Vagina (tissue), 2 donors: ENCODE results near the gene RABGAP1L. TPM values are rescaled to one million over a fixed set of nuclear protein-coding genes. Genes with fewer than 3 reads are reported as not detected.

Source experiments
- DNase-seq, 2 donors: peaks; one replicate each; pipeline ENCODE4 v3.0.0-alpha.2; 2017; ENCODE audit errors: extremely low spot score in 2 of 2
- H3K27ac ChIP-seq: fragments of 200-600 bp; sonication (generic); one replicate; pipeline ENCODE4 v1.5.1; 2019
- H3K27me3 ChIP-seq: fragments of 200-600 bp; sonication (generic); one replicate; pipeline ENCODE4 v1.5.1; 2019
- H3K36me3 ChIP-seq, 2 donors: fragments of 200-600 bp; sonication (generic); one replicate each; pipeline ENCODE4 v1.5.1; 2017 to 2019
- H3K4me1 ChIP-seq: fragments of 200-600 bp; sonication (generic); one replicate; pipeline ENCODE4 v1.5.1; 2019
- H3K4me3 ChIP-seq, 2 donors: fragments of 200-600 bp; sonication (generic); 1 replicate in 1 of 2; 2 replicates in 1 of 2; pipeline ENCODE4 v1.5.1; 2016 to 2019
- H3K9me3 ChIP-seq: fragments of 200-600 bp; sonication (generic); one replicate; pipeline ENCODE4 v1.5.1; 2019
- POLR2A ChIP-seq, 2 donors: fragments of 450-650 bp; IDR thresholded peaks; one replicate each; pipeline ENCODE4 v1.6.1; 2017; ENCODE audit warnings: antibody characterized with exemption in 2 of 2, mild to moderate bottlenecking in 2 of 2, moderate library complexity in 2 of 2
- POLR2AphosphoS5 ChIP-seq, 2 donors: sonication (generic); formaldehyde crosslinking; IDR thresholded peaks; one replicate each; pipeline ENCODE4 v1.9.0; 2017; ENCODE audit warnings: antibody characterized with exemption in 2 of 2, mild to moderate bottlenecking in 2 of 2, low read depth in 1 of 2; ENCODE audit not compliant: insufficient read depth in 1 of 2
- intact Hi-C: fragments of 100-400 bp; cut with DNase I; formaldehyde crosslinking; loops from one replicate; pipeline ENCODE4 v1.15.1; 2023
- total RNA-seq: library from RNA; depleted of rRNA; stranded (reverse); fragments of >200 nt; gene quantifications from one replicate; pipeline ENCODE4 v1.2.3, GENCODE V29; 2016
- TF ChIP-seq, protein P1 (sequence below), 3 experiments: fragments of 450-650 bp in 2 of 3; fragments of 200-600 bp in 1 of 3; sonication (generic) in 1 of 3; IDR thresholded peaks; one replicate each; pipeline ENCODE4 v1.5.1; 2017 to 2019; ENCODE audit warnings: antibody characterized with exemption in 3 of 3, mild to moderate bottlenecking in 2 of 3, moderate library complexity in 2 of 3

Gene RABGAP1L
- total RNA-seq, 1 donor from 2014 or later: 40.0 TPM

DNA sequence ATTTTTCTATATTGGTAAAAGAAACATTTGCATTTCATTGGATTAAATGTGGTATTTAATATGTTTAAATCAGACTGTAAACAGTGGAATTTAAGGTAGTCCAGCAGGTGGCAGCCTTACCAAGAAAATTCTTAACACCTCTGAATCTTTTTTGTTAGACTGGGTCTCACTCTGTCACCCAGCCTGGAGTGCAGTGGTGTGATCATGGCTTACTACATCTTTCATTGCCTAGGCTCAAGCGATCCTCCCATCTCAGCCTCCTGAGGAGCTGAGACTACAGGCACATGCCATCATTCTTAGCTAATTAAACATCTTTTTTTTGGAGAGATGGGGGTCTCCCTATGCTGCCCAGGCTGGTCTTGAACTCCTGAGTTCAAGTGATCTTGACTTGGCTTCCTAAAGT is 98.8 kb downstream of the RABGAP1L start:
- Histone ChIP-seq H3K4me1 (no peaks in the 10 kb centered on the region), H3K27me3 (no peaks in the 10 kb centered on the region), H3K27ac (no peak overlapping the region), H3K4me3 (no peak overlapping the region), H3K36me3 (no peaks in the 10 kb centered on the region), H3K9me3 (no peaks in the 10 kb centered on the region)
- intact Hi-C loops: no loop called here
- no peak for DNase-seq
- no peak for TF ChIP-seq POLR2AphosphoS5 (IDR thresholded peaks at IDR 0.05; ENCODE audit: insufficient read depth in 1 of 2, low read depth in 1 of 2)
- TF ChIP-seq, protein P1, sequence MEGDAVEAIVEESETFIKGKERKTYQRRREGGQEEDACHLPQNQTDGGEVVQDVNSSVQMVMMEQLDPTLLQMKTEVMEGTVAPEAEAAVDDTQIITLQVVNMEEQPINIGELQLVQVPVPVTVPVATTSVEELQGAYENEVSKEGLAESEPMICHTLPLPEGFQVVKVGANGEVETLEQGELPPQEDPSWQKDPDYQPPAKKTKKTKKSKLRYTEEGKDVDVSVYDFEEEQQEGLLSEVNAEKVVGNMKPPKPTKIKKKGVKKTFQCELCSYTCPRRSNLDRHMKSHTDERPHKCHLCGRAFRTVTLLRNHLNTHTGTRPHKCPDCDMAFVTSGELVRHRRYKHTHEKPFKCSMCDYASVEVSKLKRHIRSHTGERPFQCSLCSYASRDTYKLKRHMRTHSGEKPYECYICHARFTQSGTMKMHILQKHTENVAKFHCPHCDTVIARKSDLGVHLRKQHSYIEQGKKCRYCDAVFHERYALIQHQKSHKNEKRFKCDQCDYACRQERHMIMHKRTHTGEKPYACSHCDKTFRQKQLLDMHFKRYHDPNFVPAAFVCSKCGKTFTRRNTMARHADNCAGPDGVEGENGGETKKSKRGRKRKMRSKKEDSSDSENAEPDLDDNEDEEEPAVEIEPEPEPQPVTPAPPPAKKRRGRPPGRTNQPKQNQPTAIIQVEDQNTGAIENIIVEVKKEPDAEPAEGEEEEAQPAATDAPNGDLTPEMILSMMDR (IDR thresholded peaks at IDR 0.05): peak in 1 of 3 experiments; percentile 36
- TF ChIP-seq POLR2A (IDR thresholded peaks at IDR 0.05): no peak

DNA sequence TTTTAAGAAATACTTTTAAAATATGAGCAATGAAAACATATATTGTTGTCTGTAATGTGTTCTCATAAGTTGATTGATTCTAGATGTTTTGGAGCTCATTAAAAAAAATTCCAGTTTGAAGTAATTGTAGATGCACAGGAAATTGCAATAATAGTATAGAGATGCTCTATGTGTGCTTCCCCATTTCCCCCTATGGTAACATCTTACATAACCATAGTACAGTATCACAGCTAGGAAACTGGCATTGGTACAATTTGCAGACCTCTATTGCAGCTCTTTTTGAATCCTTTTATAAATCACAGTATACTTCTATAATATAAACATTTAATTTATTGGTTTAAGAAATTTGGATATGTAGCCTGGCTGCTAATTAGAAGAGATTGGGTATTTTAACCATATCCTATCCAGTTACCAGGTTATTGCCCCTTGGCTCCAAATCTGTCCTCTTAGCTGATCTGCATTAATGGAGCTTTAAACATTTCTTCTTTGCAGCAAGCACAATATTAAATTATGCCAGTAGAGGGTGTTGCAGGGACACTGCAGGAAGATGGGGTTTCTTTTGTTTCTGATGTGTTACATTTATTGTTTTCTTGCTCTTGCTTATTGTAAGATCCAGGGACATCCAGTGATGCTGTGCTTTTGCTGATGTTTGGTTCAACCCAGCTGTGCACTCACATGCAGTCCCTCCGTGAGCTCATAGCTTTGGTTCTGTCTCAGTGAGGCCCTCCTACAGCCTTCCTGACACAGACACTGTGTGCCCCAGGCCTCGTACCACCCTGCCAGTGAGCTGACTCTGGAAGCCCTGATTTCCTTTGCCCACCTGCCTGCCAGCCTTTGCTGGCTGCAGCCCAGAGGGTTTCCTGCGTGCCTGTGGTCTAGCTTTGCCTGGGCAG is 103.3 kb downstream of the RABGAP1L start:
- TF ChIP-seq POLR2AphosphoS5 (IDR thresholded peaks at IDR 0.05; ENCODE audit: insufficient read depth in 1 of 2, low read depth in 1 of 2): no peak
- TF ChIP-seq, protein P1 (IDR thresholded peaks at IDR 0.05): peak; percentile 21 to 65 (median 24)

DNA sequence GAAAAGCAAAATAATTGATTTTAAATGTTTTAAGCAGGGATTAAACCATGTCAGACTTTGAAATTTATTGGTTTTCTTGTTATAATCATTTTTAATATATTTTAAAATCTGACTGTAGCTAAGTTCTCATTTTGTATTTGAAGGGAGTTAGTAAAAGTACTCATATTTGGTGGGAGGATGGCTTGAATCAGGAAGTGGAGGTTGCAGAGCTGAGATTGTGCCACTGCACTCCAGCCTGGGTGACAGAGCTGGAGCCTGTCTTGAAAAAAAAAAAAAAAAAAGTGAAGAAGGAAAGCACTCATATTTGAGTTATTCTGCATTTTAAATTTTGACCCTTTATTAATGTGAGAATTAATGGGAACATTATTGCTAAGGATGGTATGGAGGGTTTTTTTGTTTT is 106.0 kb downstream of the RABGAP1L start:
- TF ChIP-seq POLR2AphosphoS5 (IDR thresholded peaks at IDR 0.05; ENCODE audit: insufficient read depth in 1 of 2, low read depth in 1 of 2) (no peak), POLR2A (IDR thresholded peaks at IDR 0.05) (no peak)
- TF ChIP-seq, protein P1 (IDR thresholded peaks at IDR 0.05): no peak
- DNase-seq: no peak
- intact Hi-C loops: loop anchor here (10.0 kb wide), 1 partner anchor 480 kb away; no protein-coding TSS in a partner anchor
- no peaks in the 10 kb centered on the region for H3K9me3 ChIP-seq
- H3K4me3 ChIP-seq: no peak overlapping the region
- no peak overlapping the region for H3K27ac ChIP-seq
- H3K36me3 ChIP-seq: no peaks in the 10 kb centered on the region
- no peaks in the 10 kb centered on the region for H3K27me3 ChIP-seq
- H3K4me1 ChIP-seq: no peaks in the 10 kb centered on the region

More for the DNA sequence above, 103.3 kb downstream of the RABGAP1L start:
- H3K27ac ChIP-seq: no peak overlapping the region
- no peaks in the 10 kb centered on the region for H3K36me3 ChIP-seq
- DNase-seq: no peak
- H3K9me3 ChIP-seq: no peaks in the 10 kb centered on the region
- no peak overlapping the region for H3K4me3 ChIP-seq
- H3K4me1 ChIP-seq: no peaks in the 10 kb centered on the region
- intact Hi-C loops: loop anchor here (10.0 kb wide), 1 partner anchor 482 kb away; no protein-coding TSS in a partner anchor
- no peaks in the 10 kb centered on the region for H3K27me3 ChIP-seq

DNA sequence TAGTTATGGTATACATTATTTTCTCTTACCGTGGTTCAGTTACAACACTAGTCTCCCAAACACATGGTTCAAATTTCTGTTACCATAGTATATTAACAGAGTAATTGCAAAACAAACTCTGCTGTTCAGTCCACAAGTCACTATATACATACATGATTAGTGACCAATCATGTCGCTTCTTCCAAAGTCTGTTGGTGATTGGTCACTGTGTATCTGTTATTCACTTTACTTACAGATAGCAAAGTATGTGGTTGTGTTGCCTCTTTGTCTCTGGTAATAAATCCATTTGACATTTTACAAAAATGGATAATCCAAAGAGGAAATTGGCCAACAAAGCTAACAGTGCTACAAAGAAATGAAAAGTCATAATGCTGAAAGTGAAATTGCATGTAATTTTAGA is 107.2 kb downstream of the RABGAP1L start:
- H3K36me3 ChIP-seq: no peaks in the 10 kb centered on the region
- H3K27me3 ChIP-seq: no peaks in the 10 kb centered on the region
- no peak for TF ChIP-seq POLR2A (IDR thresholded peaks at IDR 0.05)
- TF ChIP-seq, protein P1 (IDR thresholded peaks at IDR 0.05): no peak
- no peak for TF ChIP-seq POLR2AphosphoS5 (IDR thresholded peaks at IDR 0.05; ENCODE audit: insufficient read depth in 1 of 2, low read depth in 1 of 2)
- DNase-seq: no peak
- no peaks in the 10 kb centered on the region for H3K9me3 ChIP-seq
- intact Hi-C loops: loop anchor here (10.0 kb wide), 1 partner anchor 478 kb away; no protein-coding TSS in a partner anchor
- no peak overlapping the region for H3K27ac ChIP-seq
- H3K4me3 ChIP-seq: no peak overlapping the region
- H3K4me1 ChIP-seq: no peaks in the 10 kb centered on the region
